Measurements from ENCODE around the gene ZKSCAN7.

Gene ZKSCAN7

DNA sequence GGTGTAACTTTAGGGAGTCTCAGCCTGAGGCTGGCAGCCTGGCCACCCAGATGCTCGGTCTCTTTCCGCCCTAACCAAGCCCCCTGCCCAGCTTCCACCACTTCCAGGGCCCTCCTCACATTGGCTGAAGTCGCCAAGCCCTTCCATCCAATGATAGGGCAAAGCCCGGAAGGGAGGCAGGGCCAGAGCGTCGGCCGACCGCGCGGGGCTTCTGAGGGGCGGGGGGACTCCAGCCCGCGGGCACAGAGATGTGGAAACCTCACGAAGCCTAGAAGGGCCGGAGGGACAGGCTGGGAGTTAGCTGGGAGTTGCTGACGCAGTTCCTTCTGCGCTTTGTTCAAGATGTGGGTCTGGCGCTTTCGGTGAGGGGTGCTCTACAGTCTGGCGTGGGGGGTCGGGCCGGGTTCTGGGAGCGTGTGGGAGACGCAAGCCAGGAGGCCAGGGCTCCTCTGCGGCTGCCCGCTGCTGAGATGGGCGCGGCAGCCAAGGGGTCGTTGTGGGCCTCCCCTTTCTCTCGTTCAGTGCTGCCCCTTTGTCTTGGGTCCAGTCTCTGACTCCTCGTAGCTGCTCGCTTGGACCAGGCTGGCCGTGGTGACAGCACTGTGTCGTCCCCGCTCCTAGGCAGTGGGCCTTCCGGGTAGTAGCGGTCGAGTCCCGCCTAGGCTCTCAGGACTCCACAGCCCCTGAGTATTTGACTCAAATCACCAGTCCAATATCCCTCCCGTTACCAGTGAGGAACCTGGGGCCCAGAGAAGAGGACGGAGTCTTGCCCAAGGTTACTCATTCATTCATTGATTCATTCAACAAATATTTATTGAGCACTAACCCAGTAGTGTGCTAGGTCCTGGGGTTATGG lies 29.9 kb downstream of the ZKSCAN7 start, which contains the start of gene ZNF660:
TSS of gene ZNF660 (plus strand) at position 319 of the 856 bp plus-strand sequence. CDS start 9,230 bp downstream, outside the sequence.
- H4K20me1 ChIP-seq (ENCODE audit: low read depth, low read length) = no peaks in the 10 kb centered on the region
- H3K9me2 ChIP-seq (replicated peaks; ENCODE audit: insufficient read depth, low read length) = no peaks in the 10 kb centered on the region
- no peaks in the 10 kb centered on the region for H3K9me3 ChIP-seq (ENCODE audit: insufficient read depth, low read length)
- no peak within 1 kb of the TSS for H2AFZ ChIP-seq (ENCODE audit: low read depth, low read length, severe bottlenecking)
- TF ChIP-seq EZH2phosphoT487 (conservative IDR thresholded peaks at IDR 0.05; ENCODE audit: low read length) = no peak
- TF ChIP-seq, protein P1, sequence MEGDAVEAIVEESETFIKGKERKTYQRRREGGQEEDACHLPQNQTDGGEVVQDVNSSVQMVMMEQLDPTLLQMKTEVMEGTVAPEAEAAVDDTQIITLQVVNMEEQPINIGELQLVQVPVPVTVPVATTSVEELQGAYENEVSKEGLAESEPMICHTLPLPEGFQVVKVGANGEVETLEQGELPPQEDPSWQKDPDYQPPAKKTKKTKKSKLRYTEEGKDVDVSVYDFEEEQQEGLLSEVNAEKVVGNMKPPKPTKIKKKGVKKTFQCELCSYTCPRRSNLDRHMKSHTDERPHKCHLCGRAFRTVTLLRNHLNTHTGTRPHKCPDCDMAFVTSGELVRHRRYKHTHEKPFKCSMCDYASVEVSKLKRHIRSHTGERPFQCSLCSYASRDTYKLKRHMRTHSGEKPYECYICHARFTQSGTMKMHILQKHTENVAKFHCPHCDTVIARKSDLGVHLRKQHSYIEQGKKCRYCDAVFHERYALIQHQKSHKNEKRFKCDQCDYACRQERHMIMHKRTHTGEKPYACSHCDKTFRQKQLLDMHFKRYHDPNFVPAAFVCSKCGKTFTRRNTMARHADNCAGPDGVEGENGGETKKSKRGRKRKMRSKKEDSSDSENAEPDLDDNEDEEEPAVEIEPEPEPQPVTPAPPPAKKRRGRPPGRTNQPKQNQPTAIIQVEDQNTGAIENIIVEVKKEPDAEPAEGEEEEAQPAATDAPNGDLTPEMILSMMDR (IDR thresholded peaks at IDR 0.05; ENCODE audit: insufficient read depth, low read length, poor library complexity, severe bottlenecking) = no peak
- H3K27me3 ChIP-seq (ENCODE audit: low read length) = no peaks in the 10 kb centered on the region
- no peaks in the 10 kb centered on the region for H3K79me2 ChIP-seq (ENCODE audit: insufficient read depth, low read length)
- no peaks in the 10 kb centered on the region for H3F3A ChIP-seq (ENCODE audit: insufficient read depth)
- H3K4me3 ChIP-seq (ENCODE audit: insufficient read depth, low read length, poor library complexity, severe bottlenecking) = no peak within 1 kb of the TSS
- H3K27ac ChIP-seq (ENCODE audit: low read depth, low read length) = no peak within 1 kb of the TSS
- no peak within 1 kb of the TSS for H3K9ac ChIP-seq (ENCODE audit: low read length)
- H3K4me2 ChIP-seq (ENCODE audit: low read depth, low read length, poor library complexity, severe bottlenecking) = no peak within 1 kb of the TSS
- H3K36me3 ChIP-seq (ENCODE audit: low read length) = no peaks in the 10 kb centered on the region

DNA sequence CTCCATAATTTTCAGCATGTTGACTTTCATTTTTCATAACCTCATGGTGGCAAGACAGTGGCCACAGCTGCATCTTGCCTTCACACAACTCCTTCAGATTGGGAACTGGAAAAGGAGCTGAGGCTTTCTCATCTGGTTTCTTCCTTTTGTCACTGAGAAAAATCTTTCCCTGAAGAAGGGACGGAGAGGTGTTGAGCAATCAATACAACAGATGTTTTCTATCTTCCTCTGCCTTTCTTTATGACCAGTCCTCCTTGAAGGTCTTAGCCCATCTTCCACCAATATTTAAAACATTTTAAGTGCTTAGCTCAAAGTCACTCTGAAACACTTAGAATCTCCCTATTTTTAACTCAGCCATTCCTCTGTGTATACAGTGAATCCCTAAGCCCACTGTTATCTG lies 41.6 kb downstream of the ZKSCAN7 start:
- Histone ChIP-seq H3K36me3 (ENCODE audit: low read length) (no peaks in the 10 kb centered on the region), H3K9me3 (ENCODE audit: insufficient read depth, low read length) (peaks cover 6% of the 10 kb centered on the region; the same call in 1 of the 2 replicates)
- no peak for TF ChIP-seq EZH2phosphoT487 (conservative IDR thresholded peaks at IDR 0.05; ENCODE audit: low read length)
- TF ChIP-seq, protein P1 (IDR thresholded peaks at IDR 0.05; ENCODE audit: insufficient read depth, low read length, poor library complexity, severe bottlenecking) = no peak

DNA sequence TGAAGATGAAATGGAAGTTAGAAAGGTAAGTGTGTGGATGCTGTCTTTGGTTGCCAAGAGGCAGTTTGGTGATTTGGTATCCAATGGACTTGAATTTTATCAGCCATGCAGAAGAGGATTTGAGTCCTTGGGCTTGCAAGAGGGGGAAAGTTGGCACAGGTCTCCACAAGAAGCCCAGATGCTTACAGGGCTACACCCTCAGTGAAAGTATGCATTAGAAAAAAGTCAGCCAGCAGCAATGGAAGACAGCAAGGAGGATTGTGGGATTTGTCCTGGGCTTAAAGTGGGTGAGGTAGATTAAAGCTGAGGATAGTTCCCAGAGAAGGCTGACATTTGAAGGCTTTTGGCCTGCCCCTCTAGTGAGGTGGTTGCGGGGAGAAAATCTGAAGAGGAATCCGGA lies 46.8 kb downstream of the ZKSCAN7 start:
- Histone ChIP-seq H3K27ac (ENCODE audit: low read depth, low read length) (no peak overlapping the region), H3K27me3 (ENCODE audit: low read length) (no peaks in the 10 kb centered on the region), H3K9ac (ENCODE audit: low read length) (no peak overlapping the region), H3K4me3 (ENCODE audit: insufficient read depth, low read length, poor library complexity, severe bottlenecking) (no peak overlapping the region), H2AFZ (ENCODE audit: low read depth, low read length, severe bottlenecking) (no peak overlapping the region), H3F3A (ENCODE audit: insufficient read depth) (no peaks in the 10 kb centered on the region), H3K4me2 (ENCODE audit: low read depth, low read length, poor library complexity, severe bottlenecking) (no peak overlapping the region), H4K20me1 (ENCODE audit: low read depth, low read length) (no peaks in the 10 kb centered on the region), H3K9me3 (ENCODE audit: insufficient read depth, low read length) (no peaks in the 10 kb centered on the region), H3K9me2 (replicated peaks; ENCODE audit: insufficient read depth, low read length) (no peaks in the 10 kb centered on the region), H3K36me3 (ENCODE audit: low read length) (no peaks in the 10 kb centered on the region), H3K79me2 (ENCODE audit: insufficient read depth, low read length) (no peaks in the 10 kb centered on the region)
- no peak for TF ChIP-seq EZH2phosphoT487 (conservative IDR thresholded peaks at IDR 0.05; ENCODE audit: low read length)
- TF ChIP-seq, protein P1 (IDR thresholded peaks at IDR 0.05; ENCODE audit: insufficient read depth, low read length, poor library complexity, severe bottlenecking) = no peak

More for the DNA sequence above, 41.6 kb downstream of the ZKSCAN7 start:
- Histone ChIP-seq H3K4me2 (ENCODE audit: low read depth, low read length, poor library complexity, severe bottlenecking) (no peak overlapping the region), H3F3A (ENCODE audit: insufficient read depth) (no peaks in the 10 kb centered on the region), H3K9me2 (replicated peaks; ENCODE audit: insufficient read depth, low read length) (no peaks in the 10 kb centered on the region), H3K9ac (ENCODE audit: low read length) (no peak overlapping the region), H3K27me3 (ENCODE audit: low read length) (no peaks in the 10 kb centered on the region), H4K20me1 (ENCODE audit: low read depth, low read length) (no peaks in the 10 kb centered on the region), H2AFZ (ENCODE audit: low read depth, low read length, severe bottlenecking) (no peak overlapping the region), H3K4me3 (ENCODE audit: insufficient read depth, low read length, poor library complexity, severe bottlenecking) (no peak overlapping the region), H3K27ac (ENCODE audit: low read depth, low read length) (no peak overlapping the region), H3K79me2 (ENCODE audit: insufficient read depth, low read length) (no peaks in the 10 kb centered on the region)
